ENCODE data around the gene VMAC. TPM values are rescaled to one million over a fixed set of nuclear protein-coding genes. Genes with fewer than 3 reads are reported as not detected.

Gene VMAC
- total RNA-seq, 1 donor from 2014 or later, result 4.5 TPM

- Histone ChIP-seq H3K4me3 (ENCODE audit: low read depth, low read length) (no peak overlapping the region), H3K36me3 (ENCODE audit: control insufficient read depth, insufficient read depth, low read length) (peaks cover 5% of the 10 kb centered on the region), H3K27me3 (ENCODE audit: control insufficient read depth, insufficient read depth, low read length) (peaks cover 3% of the 10 kb centered on the region)
- DNase-seq (ENCODE audit: low read depth) (no peak), FAIRE-seq (no peak)
- TF ChIP-seq CTCF (IDR thresholded peaks at IDR 0.05; ENCODE audit: insufficient read depth, low read length, severe bottlenecking), result no peak
Measured at GRCh38 chr19:5894704-5895349, 9.8 kb upstream of the VMAC start.

GRCh38 chr19:5895409-5895808, 9.3 kb upstream of the VMAC start:
- peaks cover 8% of the 10 kb centered on the region for H3K36me3 ChIP-seq (ENCODE audit: control insufficient read depth, insufficient read depth, low read length)
- no peak overlapping the region for H3K4me3 ChIP-seq (ENCODE audit: low read depth, low read length)
- no peak for TF ChIP-seq CTCF (IDR thresholded peaks at IDR 0.05; ENCODE audit: insufficient read depth, low read length, severe bottlenecking)
- H3K27me3 ChIP-seq (ENCODE audit: control insufficient read depth, insufficient read depth, low read length), result peaks cover 3% of the 10 kb centered on the region
- FAIRE-seq, result no peak
- no peak for DNase-seq (ENCODE audit: low read depth)

GRCh38 chr19:5895890-5896289, 8.8 kb upstream of the VMAC start:
- Histone ChIP-seq H3K27me3 (ENCODE audit: control insufficient read depth, insufficient read depth, low read length) (peaks cover 3% of the 10 kb centered on the region), H3K36me3 (ENCODE audit: control insufficient read depth, insufficient read depth, low read length) (peaks cover 8% of the 10 kb centered on the region), H3K4me3 (ENCODE audit: low read depth, low read length) (no peak overlapping the region)
- DNase-seq (ENCODE audit: low read depth), result no peak
- FAIRE-seq, result no peak
- no peak for TF ChIP-seq CTCF (IDR thresholded peaks at IDR 0.05; ENCODE audit: insufficient read depth, low read length, severe bottlenecking)

GRCh38 chr19:5896365-5897076, 8.2 kb upstream of the VMAC start:
- no peak overlapping the region for H3K4me3 ChIP-seq (ENCODE audit: low read depth, low read length)
- FAIRE-seq, result no peak
- H3K36me3 ChIP-seq (ENCODE audit: control insufficient read depth, insufficient read depth, low read length), result peaks cover 8% of the 10 kb centered on the region
- no peak for DNase-seq (ENCODE audit: low read depth)
- no peak for TF ChIP-seq CTCF (IDR thresholded peaks at IDR 0.05; ENCODE audit: insufficient read depth, low read length, severe bottlenecking)
- H3K27me3 ChIP-seq (ENCODE audit: control insufficient read depth, insufficient read depth, low read length), result peaks cover 3% of the 10 kb centered on the region

- peaks cover 8% of the 10 kb centered on the region for H3K36me3 ChIP-seq (ENCODE audit: control insufficient read depth, insufficient read depth, low read length)
- no peak for FAIRE-seq
Measured at GRCh38 chr19:5897189-5897969, 7.3 kb upstream of the VMAC start.

More at GRCh38 chr19:5897189-5897969, 7.3 kb upstream of the VMAC start:
- Histone ChIP-seq H3K27me3 (ENCODE audit: control insufficient read depth, insufficient read depth, low read length) (peaks cover 1% of the 10 kb centered on the region), H3K4me3 (ENCODE audit: low read depth, low read length) (no peak overlapping the region)
- TF ChIP-seq CTCF (IDR thresholded peaks at IDR 0.05; ENCODE audit: insufficient read depth, low read length, severe bottlenecking), result no peak
- no peak for DNase-seq (ENCODE audit: low read depth)
